Measurements from ENCODE around the gene CLASP2. TPM values are rescaled to one million over a fixed set of nuclear protein-coding genes. Genes with fewer than 3 reads are reported as not detected.

CLASP2 gene
- total RNA-seq, 2 experiments from 2014 or later, result 63.4 to 73.1 TPM

DNA sequence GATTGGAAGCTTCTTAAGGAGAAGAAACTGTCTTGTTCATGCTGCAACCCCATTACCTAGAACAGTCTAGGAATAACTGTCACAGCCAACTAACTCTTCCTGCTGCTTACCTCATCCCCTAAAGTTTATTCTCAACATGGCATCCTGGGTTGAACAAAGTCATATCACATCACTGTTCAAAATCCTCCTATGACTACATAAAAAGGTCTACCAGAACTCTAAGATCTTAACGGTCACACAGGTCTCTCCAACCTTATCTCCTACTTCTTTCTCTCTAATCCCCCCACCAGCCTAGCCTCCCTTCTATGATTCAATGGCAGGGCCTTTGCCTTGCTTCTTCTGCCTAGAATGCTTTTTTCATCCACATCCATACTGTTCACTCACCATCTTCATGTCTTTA lies 69.3 kb downstream of the CLASP2 start:
- no peak for TF ChIP-seq CTCF (IDR thresholded peaks at IDR 0.05)
- H3K4me1 ChIP-seq (ENCODE audit: insufficient read depth, low read length), result no peaks in the 10 kb centered on the region
- intact Hi-C loops (cut with DNase I, micrococcal nuclease), result no loop called here
- H3K4me3 ChIP-seq (ENCODE audit: low read length), result no peak overlapping the region
- no peaks in the 10 kb centered on the region for H3K27me3 Mint-ChIP-seq
- H3K4me3 Mint-ChIP-seq, result no peak overlapping the region
- ChIA-PET POLR2A (interaction anchor here (0.9 to 1.0 kb wide), 2 partner anchors 149 to 208 kb away, joined by 3 read pairs; partner anchors contain the start of genes PDCD6IP and UBP1), CTCF (no interaction called here)
- no peaks in the 10 kb centered on the region for H3K9me3 ChIP-seq (ENCODE audit: control insufficient read depth in 1 of 2, insufficient read depth in 1 of 2, low read length in 2 of 2)
- no peaks in the 10 kb centered on the region for H3K36me3 ChIP-seq (ENCODE audit: insufficient read depth, low read length)
- no peak overlapping the region for H3K27ac ChIP-seq (ENCODE audit: low read depth in 1 of 2, low read length in 2 of 2)
- H3K36me3 Mint-ChIP-seq (ENCODE audit: low read depth), result peaks cover 11% of the 10 kb centered on the region
- H3K9me3 Mint-ChIP-seq, result no peaks in the 10 kb centered on the region
- DNase-seq, result no peak
- no peak overlapping the region for H3K27ac Mint-ChIP-seq
- no peak for ATAC-seq (ENCODE audit: poor library complexity)
- H3K4me1 Mint-ChIP-seq (ENCODE audit: low read depth), result peaks cover 28% of the 10 kb centered on the region
- H3K27me3 ChIP-seq (ENCODE audit: control insufficient read depth in 1 of 2, insufficient read depth in 2 of 2, low read length in 2 of 2), result no peaks in the 10 kb centered on the region

DNA sequence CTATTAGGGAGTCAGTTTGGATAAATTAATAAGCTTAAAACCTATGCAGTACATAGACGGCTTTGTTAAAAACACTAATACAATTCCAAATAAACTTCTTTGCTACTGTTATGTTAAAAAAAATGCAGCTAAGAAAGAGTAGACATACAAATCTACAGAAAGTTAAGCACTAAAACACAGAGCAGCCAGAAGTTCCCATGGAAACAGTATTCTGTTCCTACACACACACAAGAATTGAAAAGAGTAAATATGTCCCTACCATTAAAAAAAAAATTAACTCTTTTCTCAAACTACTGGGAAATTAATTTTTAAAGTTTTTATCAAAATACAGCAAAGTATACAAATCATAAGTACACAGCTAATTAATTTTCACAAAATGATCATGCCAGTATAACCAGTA lies 71.6 kb downstream of the CLASP2 start:
- ATAC-seq (ENCODE audit: poor library complexity), result no peak
- no peaks in the 10 kb centered on the region for H3K4me1 ChIP-seq (ENCODE audit: insufficient read depth, low read length)
- no peak overlapping the region for H3K27ac Mint-ChIP-seq
- H3K27me3 Mint-ChIP-seq, result no peaks in the 10 kb centered on the region
- H3K36me3 Mint-ChIP-seq (ENCODE audit: low read depth), result peaks cover 19% of the 10 kb centered on the region
- peaks cover 17% of the 10 kb centered on the region for H3K4me1 Mint-ChIP-seq (ENCODE audit: low read depth)
- no peak for DNase-seq
- no peaks in the 10 kb centered on the region for H3K9me3 Mint-ChIP-seq
- POLR2A ChIA-PET, result no interaction called here
- no peak overlapping the region for H3K4me3 Mint-ChIP-seq
- no peaks in the 10 kb centered on the region for H3K36me3 ChIP-seq (ENCODE audit: insufficient read depth, low read length)
- no peaks in the 10 kb centered on the region for H3K27me3 ChIP-seq (ENCODE audit: control insufficient read depth in 1 of 2, insufficient read depth in 2 of 2, low read length in 2 of 2)
- TF ChIP-seq CTCF (IDR thresholded peaks at IDR 0.05), result no peak
- H3K27ac ChIP-seq (ENCODE audit: low read depth in 1 of 2, low read length in 2 of 2), result no peak overlapping the region
- CTCF ChIA-PET, result interaction anchor here (0.9 kb wide), 1 partner anchor 76 kb away, joined by 4 read pairs; no protein-coding TSS in a partner anchor
- no peak overlapping the region for H3K4me3 ChIP-seq (ENCODE audit: low read length)
- intact Hi-C loops (cut with DNase I, micrococcal nuclease), result no loop called here
- no peaks in the 10 kb centered on the region for H3K9me3 ChIP-seq (ENCODE audit: control insufficient read depth in 1 of 2, insufficient read depth in 1 of 2, low read length in 2 of 2)

DNA sequence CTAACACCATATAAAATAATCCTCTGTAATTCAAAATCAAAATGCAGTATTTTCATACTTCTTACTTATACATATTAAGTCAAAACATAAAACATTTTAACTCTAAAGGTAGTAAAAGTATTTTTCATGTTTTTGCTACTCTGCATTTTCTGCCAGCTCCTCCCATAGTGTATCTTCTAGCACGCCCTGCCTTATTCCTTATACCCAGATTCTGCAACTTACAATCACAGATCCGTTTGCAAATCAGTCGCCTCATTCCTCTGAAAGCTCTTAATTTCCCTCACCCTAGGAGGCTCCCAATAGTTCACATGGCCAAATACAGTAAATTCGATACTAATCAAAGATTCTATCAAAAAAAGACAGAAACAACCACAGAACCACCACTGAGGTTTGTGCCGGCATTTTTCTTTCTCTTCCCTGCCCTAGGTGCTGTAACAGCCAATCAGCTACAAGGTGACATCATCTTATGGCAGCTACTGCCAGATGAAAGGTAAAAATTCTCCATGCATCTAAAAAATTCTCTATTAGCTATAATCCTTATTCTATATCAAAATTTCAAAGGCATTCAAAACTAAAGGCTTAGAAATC lies 72.9 kb downstream of the CLASP2 start:
- Mint-ChIP-seq H3K27ac (no peak overlapping the region), H3K9me3 (no peaks in the 10 kb centered on the region), H3K36me3 (ENCODE audit: low read depth) (peaks cover 19% of the 10 kb centered on the region), H3K4me1 (ENCODE audit: low read depth) (peaks cover 17% of the 10 kb centered on the region), H3K4me3 (peak overlapping the region; percentile 86), H3K27me3 (no peaks in the 10 kb centered on the region)
- DNase-seq (peak in 8 of 14 experiments; percentile 5 to 73 (median 34)), ATAC-seq (ENCODE audit: poor library complexity) (peak; percentile 94)
- Histone ChIP-seq H3K36me3 (ENCODE audit: insufficient read depth, low read length) (no peaks in the 10 kb centered on the region), H3K27ac (ENCODE audit: low read depth in 1 of 2, low read length in 2 of 2) (no peak overlapping the region), H3K27me3 (ENCODE audit: control insufficient read depth in 1 of 2, insufficient read depth in 2 of 2, low read length in 2 of 2) (no peaks in the 10 kb centered on the region), H3K9me3 (ENCODE audit: control insufficient read depth in 1 of 2, insufficient read depth in 1 of 2, low read length in 2 of 2) (no peaks in the 10 kb centered on the region), H3K4me1 (ENCODE audit: insufficient read depth, low read length) (no peaks in the 10 kb centered on the region), H3K4me3 (ENCODE audit: low read length) (peak overlapping the region; percentile 40)
- POLR2A ChIA-PET, result interaction anchor here (1.0 kb wide), 1 partner anchor 14 kb away, joined by 4 read pairs; no protein-coding TSS in a partner anchor
- TF ChIP-seq CTCF (IDR thresholded peaks at IDR 0.05), result no peak
- intact Hi-C loops (cut with DNase I, micrococcal nuclease), result no loop called here
- CTCF ChIA-PET, result interaction anchor here (1.0 to 3.1 kb wide), 3 partner anchors 72 to 142 kb away, joined by 3 to 6 read pairs (median 6); no protein-coding TSS in a partner anchor

All from CD4-positive, alpha-beta T cell (primary cell).